CD4-positive, alpha-beta T cell treated with Interferon alpha-2 for 1 hour (primary cell): ENCODE results near the gene INSRR.

Experiments
- DNase-seq, 2 donors: peaks; one replicate each; pipeline ENCODE4 v3.0.0-alpha.2; 2020 to 2022

INSRR gene

DNA sequence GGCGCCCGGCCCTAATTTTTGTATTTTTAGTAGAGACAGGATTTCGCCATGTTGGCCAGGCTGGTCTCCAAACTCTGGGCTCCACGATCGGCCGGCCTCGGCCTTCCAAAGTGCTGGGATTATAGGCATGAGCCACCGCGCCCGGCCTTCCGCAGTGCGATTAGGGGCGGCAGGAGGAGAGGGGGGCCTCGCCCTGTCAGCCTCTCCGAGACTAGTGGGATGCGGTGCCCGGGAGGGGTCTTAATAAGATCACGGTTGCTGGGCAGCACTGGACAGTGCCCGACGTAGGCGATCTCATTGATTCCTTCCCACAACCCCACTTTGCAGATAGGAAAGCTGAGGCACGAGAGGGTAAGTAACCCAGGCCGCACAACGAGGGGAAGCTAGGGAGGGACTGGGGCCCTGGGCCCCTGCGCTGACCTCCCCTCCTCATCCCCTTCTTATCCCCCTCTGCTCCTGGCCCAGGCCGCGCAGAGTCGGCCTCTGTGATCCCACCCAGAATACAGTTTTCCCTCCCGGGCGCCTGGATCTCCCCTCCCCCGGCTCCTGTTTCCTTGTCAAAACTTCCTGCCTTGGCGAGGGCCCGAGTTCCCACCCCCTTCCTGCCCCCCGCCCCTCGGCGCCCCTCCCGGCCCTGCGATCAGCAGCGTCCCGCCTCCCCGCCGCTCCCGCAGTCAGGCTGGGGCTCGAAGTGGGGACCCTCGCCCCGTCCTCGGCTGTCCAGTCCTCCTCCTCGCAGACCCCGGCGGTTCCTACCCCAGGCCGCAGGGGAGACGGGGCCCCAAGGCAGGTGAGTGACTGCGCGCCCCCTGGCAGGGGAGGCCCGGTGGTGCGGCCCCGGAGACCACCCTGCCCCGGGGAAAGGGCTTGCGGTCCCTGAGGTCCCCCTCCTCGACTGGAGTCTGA, 34.4 kb upstream of the INSRR start, which contains the start of gene PEAR1:
Gene PEAR1 (plus strand): TSS at position 671 of the 906 bp plus-strand sequence. CDS start 10,209 bp downstream, outside the sequence.
- no peak for DNase-seq

- DNase-seq: peak; percentile 83 to 87
Observed at GRCh38 chr1:156892190-156893047, 33.5 kb upstream of the INSRR start.

DNA sequence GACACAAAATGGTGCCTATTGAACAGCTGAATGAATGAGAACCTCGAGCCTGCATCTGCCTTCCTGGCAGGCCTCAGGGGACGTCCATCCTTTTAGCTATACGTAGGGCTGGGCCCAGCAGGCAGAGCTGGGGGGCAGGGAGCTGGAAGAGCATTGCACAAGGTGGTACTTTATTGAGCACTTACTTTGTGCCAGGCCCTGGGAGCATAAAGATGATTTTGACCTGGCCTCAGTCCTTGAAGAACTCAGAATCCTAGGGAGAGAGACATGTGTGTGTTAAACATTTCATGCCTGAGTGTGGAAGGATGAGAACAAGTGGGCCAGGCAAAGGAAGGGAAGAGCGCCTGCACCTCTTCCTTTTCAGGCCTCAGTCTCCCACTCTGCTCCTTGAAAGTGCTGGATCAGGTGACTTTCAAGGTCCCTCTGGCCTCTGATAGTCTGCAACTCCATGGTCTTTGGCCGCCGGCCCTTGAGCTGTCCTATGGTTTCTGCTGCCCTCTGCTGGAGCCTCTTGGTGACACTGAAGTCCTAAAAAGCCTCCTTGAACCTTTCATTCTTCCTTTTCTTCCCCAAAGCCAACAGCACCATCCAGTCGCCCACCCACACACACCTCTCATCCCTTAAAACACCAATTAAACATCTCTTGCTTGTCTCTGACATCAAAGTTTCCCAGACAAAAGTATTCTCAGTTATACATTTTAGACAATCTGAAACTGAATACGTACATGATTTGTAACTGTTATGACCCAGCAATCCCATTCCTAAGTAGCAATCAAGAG, 31.1 kb upstream of the INSRR start:
- DNase-seq: peak; percentile 44 to 57

GRCh38 chr1:156887734-156888133, 28.8 kb upstream of the INSRR start:
- DNase-seq: no peak

- no peak for DNase-seq
Observed at GRCh38 chr1:156887317-156887716, 28.4 kb upstream of the INSRR start.

DNA sequence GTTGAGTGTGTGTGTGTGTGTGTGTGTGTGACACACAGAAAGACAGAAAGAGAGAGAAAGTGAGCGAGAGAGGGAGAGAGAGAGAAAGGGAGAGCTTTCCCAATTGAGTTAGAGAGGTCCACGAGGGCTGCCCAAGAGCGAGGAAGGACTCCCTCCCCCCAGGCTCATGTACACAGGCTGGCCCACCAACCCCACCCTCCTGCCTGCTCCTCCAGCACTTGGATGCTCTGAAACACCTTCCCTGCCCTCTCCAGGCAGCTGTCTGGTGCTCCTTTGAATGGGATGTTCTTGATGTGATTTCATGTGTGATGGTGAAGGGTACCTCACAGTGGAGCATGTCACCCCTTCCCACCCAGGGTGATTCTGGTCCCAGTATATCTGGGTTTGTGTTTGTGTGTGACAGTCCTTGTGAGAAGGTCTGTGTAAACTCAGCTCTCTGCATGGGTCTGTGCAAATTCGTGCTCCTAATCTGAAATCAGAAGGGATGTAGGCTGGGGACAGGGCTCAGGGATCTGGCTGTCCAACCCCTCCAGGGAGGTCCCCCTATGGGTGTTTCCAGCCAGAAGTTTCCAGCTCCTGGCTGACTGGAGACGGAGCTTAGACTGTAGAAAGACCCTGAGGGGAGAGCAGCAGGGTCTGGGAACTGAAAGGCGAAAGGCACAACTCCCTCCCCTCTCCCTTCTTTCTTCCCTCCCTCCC, 27.8 kb upstream of the INSRR start:
- DNase-seq: no peak

DNA sequence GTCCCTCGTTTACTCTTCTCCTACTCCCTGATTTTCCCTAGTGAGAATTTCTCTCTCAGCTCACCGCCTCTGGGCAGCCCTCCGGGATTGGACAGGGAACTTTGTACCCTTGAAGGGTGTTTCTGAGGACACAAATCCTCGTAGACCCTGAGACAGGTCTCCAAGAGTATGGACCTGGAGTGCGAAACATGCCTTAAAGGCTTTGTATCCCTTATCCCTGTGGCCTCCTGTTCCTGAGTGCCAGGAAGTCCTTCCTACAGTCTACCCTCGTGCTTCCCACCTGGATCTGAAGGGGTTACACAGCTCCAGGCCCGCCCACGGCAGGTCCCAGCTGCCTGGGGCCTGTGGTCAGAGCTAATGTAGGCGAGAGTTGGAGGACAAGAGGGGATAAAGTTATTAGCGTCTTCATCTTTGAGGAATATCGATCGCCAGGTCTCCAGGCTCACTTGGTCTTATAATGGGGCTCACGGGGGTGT, 27.0 kb upstream of the INSRR start:
- no peak for DNase-seq

GRCh38 chr1:156885314-156885713, 26.4 kb upstream of the INSRR start:
- no peak for DNase-seq

DNA sequence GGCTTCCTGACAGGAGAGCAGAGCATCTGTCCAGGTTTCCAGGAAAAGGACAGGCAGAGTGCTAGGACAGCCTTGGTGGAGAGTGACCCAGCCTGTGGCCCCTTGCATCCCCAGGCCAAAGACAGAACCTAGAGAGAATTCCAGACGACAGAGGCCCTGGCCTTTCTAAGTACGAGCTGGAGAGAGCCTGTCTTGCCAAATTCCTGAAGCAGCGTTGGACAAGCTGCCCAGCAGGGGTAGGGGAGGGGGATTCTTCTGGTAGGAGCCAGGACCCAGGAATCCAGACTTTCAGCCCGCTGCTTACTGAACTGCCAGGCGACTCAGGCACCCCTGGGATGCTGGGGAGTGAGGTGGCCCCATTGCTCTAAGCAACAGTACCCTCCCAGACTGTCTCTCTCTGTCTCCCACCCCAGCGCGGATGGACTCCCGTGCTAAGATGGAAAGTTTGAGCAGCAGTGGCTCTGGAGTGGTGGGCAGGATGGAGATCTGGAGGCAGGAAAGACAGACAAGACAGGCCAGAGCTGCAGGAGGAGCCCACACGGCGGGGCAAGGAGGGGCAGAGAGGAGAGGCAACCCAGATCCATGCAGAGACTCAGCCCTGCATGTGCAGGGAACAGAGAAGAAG, 25.8 kb upstream of the INSRR start:
- DNase-seq: no peak

- DNase-seq: no peak
Observed at GRCh38 chr1:156883919-156884318, 25.0 kb upstream of the INSRR start.

DNA sequence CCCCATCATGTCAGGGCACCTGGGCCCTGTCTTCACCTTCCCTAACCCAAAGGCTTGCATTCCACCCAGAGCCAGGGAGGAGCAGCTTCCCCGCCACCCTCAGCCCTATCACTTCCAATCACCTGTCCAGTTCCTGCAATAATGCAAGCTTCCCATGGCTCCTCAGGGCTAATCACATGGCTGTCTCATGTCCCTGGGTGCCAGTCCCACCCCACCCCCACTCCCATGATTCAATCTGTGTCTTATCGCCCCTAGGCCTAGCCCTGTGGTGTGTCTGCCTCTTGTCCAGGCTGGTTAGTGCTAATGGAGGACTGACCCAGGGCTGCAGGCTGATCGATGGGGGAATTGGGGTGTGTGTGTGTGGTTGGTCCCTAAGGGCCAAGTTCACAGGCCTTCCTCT, 23.6 kb upstream of the INSRR start:
- DNase-seq: no peak

- DNase-seq: no peak
Observed at GRCh38 chr1:156881663-156882062, 22.7 kb upstream of the INSRR start.

GRCh38 chr1:156881101-156881500, 22.2 kb upstream of the INSRR start:
- DNase-seq: no peak

DNA sequence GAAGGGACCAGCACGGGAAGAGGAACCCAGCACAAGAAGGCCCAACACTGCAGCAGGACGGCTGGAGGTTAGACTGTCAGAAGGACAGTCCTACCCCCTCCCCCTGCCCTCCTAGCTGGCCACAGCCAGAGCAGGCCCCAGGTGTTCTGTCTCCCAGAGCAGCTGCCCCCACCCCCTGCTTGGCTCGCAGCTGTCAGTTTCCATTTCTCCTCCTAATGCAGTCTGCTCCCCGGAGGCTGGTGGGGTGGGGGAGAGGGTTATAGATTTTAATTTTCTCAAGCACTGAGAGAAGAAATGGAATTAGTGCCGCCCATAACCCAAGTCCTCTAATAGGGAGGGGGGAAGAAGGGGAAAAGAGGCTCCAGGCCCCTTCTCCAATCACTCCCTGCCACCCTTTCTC, 21.6 kb upstream of the INSRR start:
- DNase-seq: no peak

DNA sequence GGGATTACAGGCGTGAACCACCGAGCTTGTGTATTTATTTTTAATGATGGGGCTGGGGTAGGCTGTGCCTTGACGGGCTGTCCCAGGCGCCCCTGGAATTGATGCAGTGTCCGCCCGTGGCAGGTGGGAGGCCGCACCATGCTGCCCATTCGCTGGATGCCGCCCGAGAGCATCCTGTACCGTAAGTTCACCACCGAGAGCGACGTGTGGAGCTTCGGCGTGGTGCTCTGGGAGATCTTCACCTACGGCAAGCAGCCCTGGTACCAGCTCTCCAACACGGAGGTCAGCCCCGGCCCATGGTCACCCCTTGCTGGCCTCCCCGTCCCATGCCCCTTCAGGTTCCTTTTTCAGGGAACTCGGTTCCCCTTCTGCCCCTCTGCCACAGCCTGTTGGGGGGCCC, 21.0 kb upstream of the INSRR start:
- no peak for DNase-seq

DNA sequence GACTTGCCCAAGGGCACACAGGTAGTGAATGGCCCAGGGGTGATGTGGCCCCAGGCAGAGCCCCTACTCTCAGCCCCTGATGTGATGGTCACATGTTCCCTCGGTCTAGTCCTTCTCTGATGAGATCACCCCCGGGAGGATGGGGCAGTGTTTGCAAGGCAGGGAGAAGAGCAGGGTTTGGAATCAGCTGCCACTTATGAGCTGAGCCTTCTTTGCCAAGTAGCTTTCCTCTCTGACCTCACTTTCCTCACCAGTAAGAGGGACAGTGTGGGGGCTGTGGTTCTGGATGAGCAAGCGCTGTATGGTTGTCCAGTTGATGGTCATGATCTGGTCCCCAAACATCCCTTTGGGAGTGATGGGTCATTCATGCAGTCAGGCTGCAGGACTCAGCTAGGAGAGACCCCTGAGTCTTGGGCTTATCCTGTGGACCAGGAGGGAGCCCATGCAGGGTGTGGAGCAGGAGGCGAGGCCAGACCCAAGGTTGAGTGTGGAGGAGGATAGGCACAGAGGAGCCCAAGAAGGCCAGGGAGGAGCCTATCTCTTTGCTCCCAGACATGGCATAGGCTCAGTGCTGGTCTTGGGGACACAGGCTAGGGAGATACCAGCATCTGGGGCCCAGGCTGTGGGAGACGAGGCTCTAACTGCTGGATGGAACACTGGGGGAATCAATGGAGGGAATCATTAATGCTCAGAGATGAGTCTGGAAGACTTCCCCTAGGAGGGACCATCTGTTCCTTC, 18.7 kb upstream of the INSRR start:
- no peak for DNase-seq

DNA sequence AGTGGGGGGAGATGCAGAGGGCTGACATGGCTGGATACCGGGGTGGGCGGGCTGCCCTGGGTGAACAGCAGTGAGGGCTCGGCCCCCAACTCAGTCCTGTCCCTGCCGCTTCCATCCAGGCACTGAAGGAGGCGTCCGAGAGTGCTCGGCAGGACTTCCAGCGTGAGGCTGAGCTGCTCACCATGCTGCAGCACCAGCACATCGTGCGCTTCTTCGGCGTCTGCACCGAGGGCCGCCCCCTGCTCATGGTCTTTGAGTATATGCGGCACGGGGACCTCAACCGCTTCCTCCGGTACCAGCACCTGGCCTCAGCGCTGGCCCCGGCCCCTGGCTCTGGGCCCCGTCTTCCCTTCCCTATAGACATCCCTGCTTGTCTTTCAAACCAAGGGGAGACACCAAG, 17.4 kb upstream of the INSRR start:
- DNase-seq: no peak

DNA sequence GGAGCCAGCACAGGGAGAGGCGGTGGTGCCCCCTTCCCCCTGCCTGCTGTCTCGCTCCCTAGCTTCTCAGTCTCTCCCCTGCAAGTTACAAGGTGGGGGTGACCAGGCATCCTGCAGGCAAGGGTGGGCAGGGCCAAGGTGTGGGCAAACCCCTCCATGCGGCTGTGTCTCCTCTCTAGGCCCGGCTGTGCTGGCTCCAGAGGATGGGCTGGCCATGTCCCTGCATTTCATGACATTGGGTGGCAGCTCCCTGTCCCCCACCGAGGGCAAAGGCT, 16.4 kb upstream of the INSRR start:
- DNase-seq: no peak

DNA sequence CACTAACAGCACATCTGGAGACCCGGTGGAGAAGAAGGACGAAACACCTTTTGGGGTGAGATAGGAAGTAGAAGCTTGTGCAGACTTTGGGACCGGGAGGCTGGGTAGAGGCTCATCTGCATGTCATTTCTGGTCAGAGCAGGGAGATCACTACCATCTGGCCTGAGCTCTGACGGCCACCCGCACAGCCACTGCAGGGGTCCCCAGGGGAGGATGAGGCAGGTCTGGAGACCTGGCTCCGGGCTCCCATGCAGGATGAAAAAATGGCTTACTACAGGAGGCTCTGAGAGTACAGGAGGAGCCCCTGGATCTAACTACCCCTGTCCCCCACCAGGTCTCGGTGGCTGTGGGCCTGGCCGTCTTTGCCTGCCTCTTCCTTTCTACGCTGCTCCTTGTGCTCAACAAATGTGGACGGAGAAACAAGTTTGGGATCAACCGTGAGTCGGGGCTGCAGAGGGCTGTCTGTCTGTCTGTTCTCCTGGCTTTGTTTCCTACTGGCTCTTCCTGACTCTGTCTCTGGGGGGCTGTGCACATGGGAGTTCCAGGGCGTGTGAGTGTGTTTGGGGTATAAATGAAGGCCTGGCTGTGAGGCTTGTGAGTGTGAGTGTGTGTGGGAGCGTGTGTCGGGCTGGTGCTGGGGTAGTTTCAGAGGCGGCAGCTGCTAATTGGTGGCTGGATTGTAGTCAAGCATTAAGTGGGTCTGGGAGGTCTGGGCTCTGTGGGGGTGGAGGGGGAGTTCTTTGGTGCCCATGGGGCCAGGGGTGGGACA, 15.8 kb upstream of the INSRR start:
- no peak for DNase-seq

DNA sequence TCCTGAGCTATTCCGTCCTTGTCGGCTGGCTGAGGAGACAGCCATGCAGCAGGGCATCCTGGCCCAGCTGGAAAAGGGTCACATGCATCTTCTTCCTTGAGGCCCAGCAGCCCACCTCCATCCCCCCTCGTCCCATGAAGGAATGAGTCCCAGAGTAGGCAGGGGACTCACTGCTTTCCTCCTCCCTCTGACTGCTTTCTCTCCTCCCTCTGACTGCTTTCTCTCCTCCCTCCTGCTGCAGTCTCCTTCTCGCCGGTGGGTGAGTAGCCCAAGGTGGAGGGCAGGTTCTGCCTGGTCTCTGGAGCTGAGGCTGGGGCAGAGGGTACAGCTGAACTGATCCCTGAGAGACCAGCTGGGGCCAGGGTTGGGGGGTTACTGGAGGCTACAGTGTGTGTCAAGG, 15.2 kb upstream of the INSRR start:
- DNase-seq: no peak

DNA sequence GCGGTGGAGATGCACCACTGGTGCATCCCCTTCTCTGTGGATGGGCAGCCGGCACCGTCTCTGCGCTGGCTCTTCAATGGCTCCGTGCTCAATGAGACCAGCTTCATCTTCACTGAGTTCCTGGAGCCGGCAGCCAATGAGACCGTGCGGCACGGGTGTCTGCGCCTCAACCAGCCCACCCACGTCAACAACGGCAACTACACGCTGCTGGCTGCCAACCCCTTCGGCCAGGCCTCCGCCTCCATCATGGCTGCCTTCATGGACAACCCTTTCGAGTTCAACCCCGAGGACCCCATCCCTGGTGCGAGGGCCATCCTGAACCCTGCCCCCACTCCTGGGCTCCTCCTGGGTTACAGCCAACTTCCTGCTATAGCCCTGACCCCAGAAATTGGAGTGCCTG, 14.7 kb upstream of the INSRR start:
- no peak for DNase-seq
